HCT116 (cell line): ENCODE data around the gene UNC93B1.

Experiments
- CTCF ChIP-seq, 3 experiments: fragments of 200-600 bp in 1 of 3; sonication (generic) in 1 of 3; IDR thresholded peaks in 2 of 3; conservative IDR thresholded peaks in 1 of 3; 2 replicates each; pipeline ENCODE4 v1.5.1; 2012 to 2017; ENCODE audit warnings: low read depth in 2 of 3, low read length in 2 of 3, antibody characterized with exemption in 1 of 3, borderline replicate concordance in 1 of 3, control low read depth in 1 of 3, mild to moderate bottlenecking in 1 of 3, mixed read lengths in 1 of 3, mixed run types in 1 of 3, moderate library complexity in 1 of 3; ENCODE audit not compliant: insufficient read depth in 1 of 3
- ELF1 ChIP-seq: IDR thresholded peaks from 2 replicates; pipeline ENCODE4 v1.6.1; 2012; ENCODE audit warnings: low read depth, borderline replicate concordance
- EZH2phosphoT487 ChIP-seq: fragments of 200-600 bp; IDR thresholded peaks from 2 replicates; pipeline ENCODE4 v1.6.1; 2018; ENCODE audit warnings: antibody characterized with exemption, borderline replicate concordance

- TF ChIP-seq CTCF (IDR thresholded peaks at IDR 0.05 in 2 of 3, conservative IDR thresholded peaks at IDR 0.05 in 1 of 3; ENCODE audit: borderline replicate concordance in 1 of 3, insufficient read depth in 1 of 3, low read depth in 2 of 3, low read length in 2 of 3), result no peak
- TF ChIP-seq ELF1, result no peak
- TF ChIP-seq EZH2phosphoT487, result no peak
These were observed 29.3 kb upstream of the UNC93B1 start for GRCh38 chr11:68032997-68033707.
